A673 (cell line): ENCODE measurements around the gene NUP210L.

Experiments
- CTCF ChIP-seq: fragments of 300-800, 200-600 bp; sonication (generic); conservative IDR thresholded peaks from 2 replicates; pipeline ENCODE4 v1.5.1; 2017; ENCODE audit warnings: low read depth, mild to moderate bottlenecking, antibody characterized with exemption, low read length, moderate library complexity, mixed read lengths
- EZH2 ChIP-seq: fragments of 200-600 bp; sonication (generic); IDR thresholded peaks from 2 replicates; pipeline ENCODE4 v1.6.1; 2017; ENCODE audit warnings: borderline replicate concordance, low read depth, mild to moderate bottlenecking, mixed read lengths, antibody characterized with exemption, low read length; ENCODE audit not compliant: poor library complexity, severe bottlenecking

DNA sequence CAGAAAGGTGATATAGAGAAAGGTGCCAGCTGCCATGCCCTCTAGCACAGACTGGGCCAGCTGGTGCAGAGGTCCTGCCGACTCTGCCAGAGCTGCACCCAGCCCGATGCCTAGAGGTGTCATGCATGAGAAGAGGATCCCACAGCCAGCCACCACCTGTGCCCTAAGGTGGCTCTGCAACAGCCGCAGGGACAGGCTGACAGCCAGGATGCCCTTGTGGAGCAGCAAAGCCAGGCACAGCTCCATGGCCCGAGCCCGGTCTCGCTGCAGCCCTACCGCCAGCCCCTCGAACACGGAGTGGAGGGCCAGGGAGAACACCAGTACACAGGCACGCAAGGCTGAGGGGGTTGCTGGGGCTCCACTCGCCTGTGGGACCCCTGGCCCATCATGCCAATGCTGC is 194.7 kb downstream of the NUP210L start:
- no peak for TF ChIP-seq CTCF
- TF ChIP-seq EZH2: no peak
